ENCODE results near the gene DNAH7. TPM values are rescaled to one million over a fixed set of nuclear protein-coding genes. Genes with fewer than 3 reads are reported as not detected.

Gene DNAH7
- total and polyA plus RNA-seq, 2 of the 8 experiments (the other 6 are each of a cell fraction or from before 2014, with no cell fraction given), result 0.07 to 0.08 TPM

- TF ChIP-seq POU5F1 (IDR thresholded peaks at IDR 0.05; ENCODE audit: low read depth, low read length), result no peak
- no peak for TF ChIP-seq BRCA1 (IDR thresholded peaks at IDR 0.05; ENCODE audit: low read depth, low read length)
Observed at GRCh38 chr2:196104066-196104465, 35.4 kb upstream of the DNAH7 start (continued).
